GM23338 (cell line): Measurements from ENCODE around the gene MRAP. TPM values are rescaled to one million over a fixed set of nuclear protein-coding genes. Genes with fewer than 3 reads are reported as not detected.
"Not testable (repeated sequence)": the region's sequence is repeated elsewhere in the genome, so short reads cannot be mapped to it uniquely, and the experiment has no call there.

Experiments used
- ATAC-seq: fragments of 200-7000 bp; cut with Tn5 transposase; 3 replicates; pipeline ENCODE4 v1.9.1; 2020
- DNase-seq: peaks from one replicate; pipeline ENCODE4 v3.0.0-alpha.2; 2015; ENCODE audit warnings: low spot score
- H2AFZ ChIP-seq: fragments of 200-600 bp; sonication (generic); 2 replicates; pipeline ENCODE4 v1.8.0; 2016; ENCODE audit warnings: antibody characterized with exemption, mild to moderate bottlenecking, moderate library complexity
- H3F3A ChIP-seq: fragments of 200-600 bp; sonication (generic); replicated peaks from 2 replicates; pipeline ENCODE4 v1.8.0; 2017; ENCODE audit warnings: antibody characterized with exemption, mixed run types, low read depth
- H3K27ac ChIP-seq: fragments of 200-600 bp; sonication (generic); 2 replicates; pipeline ENCODE4 v1.6.1; 2016; ENCODE audit warnings: low read depth
- H3K27me3 ChIP-seq: fragments of 200-600 bp; sonication (generic); 2 replicates; pipeline ENCODE4 v1.8.0; 2016; ENCODE audit warnings: mild to moderate bottlenecking, mixed run types, moderate library complexity; ENCODE audit not compliant: insufficient read depth
- H3K36me3 ChIP-seq: fragments of 200-600 bp; sonication (generic); 2 replicates; pipeline ENCODE4 v1.8.0; 2016; ENCODE audit warnings: mild to moderate bottlenecking; ENCODE audit not compliant: insufficient read depth
- H3K4me1 ChIP-seq: fragments of 200-600 bp; sonication (generic); 2 replicates; pipeline ENCODE4 v1.8.0; 2016; ENCODE audit warnings: mild to moderate bottlenecking, moderate library complexity; ENCODE audit not compliant: insufficient read depth
- H3K4me2 ChIP-seq: fragments of 200-600 bp; sonication (generic); 2 replicates; pipeline ENCODE4 v1.7.1; 2017; ENCODE audit warnings: mixed run types
- H3K4me3 ChIP-seq: fragments of 200-600 bp; sonication (generic); 2 replicates; pipeline ENCODE4 v1.6.1; 2016; ENCODE audit warnings: mixed run types
- H3K79me2 ChIP-seq: fragments of 200-600 bp; sonication (generic); replicated peaks from 2 replicates; pipeline ENCODE4 v1.8.0; 2017; ENCODE audit warnings: mild to moderate bottlenecking; ENCODE audit not compliant: insufficient read depth
- H3K9me2 ChIP-seq: fragments of 200-600 bp; sonication (generic); 2 replicates; pipeline ENCODE4 v1.8.0; 2017; ENCODE audit not compliant: insufficient read depth
- H4K20me1 ChIP-seq: fragments of 200-600 bp; sonication (generic); replicated peaks from 2 replicates; pipeline ENCODE4 v1.8.0; 2017; ENCODE audit warnings: mild to moderate bottlenecking; ENCODE audit not compliant: insufficient read depth
- H3K27ac Mint-ChIP-seq: 2 replicates; pipeline ENCODE4 v1.8.0; 2020; ENCODE audit warnings: inconsistent platforms, mild to moderate bottlenecking, moderate library complexity, mixed read lengths
- H3K27me3 Mint-ChIP-seq: 3 replicates; pipeline ENCODE4 v1.8.0; 2022; ENCODE audit warnings: low read depth, mild to moderate bottlenecking, moderate library complexity, mixed read lengths, inconsistent platforms; ENCODE audit not compliant: insufficient read depth, poor library complexity
- H3K36me3 Mint-ChIP-seq: 3 replicates; pipeline ENCODE4 v1.8.0; 2021; ENCODE audit warnings: low read depth, mild to moderate bottlenecking, inconsistent platforms, moderate library complexity, mixed read lengths
- H3K4me1 Mint-ChIP-seq: 3 replicates; pipeline ENCODE4 v1.8.0; 2020; ENCODE audit warnings: mild to moderate bottlenecking, inconsistent platforms, mixed read lengths
- H3K4me3 Mint-ChIP-seq: 3 replicates; pipeline ENCODE4 v1.8.0; 2021; ENCODE audit warnings: moderate library complexity, mild to moderate bottlenecking, inconsistent platforms, mixed read lengths
- H3K9me3 Mint-ChIP-seq: 3 replicates; pipeline ENCODE4 v1.8.0; 2020; ENCODE audit warnings: moderate library complexity, mild to moderate bottlenecking, inconsistent platforms, mixed read lengths
- CREB1 ChIP-seq: fragments of 250-450 bp; sonication (Bioruptor Pico); IDR thresholded peaks from 2 replicates; pipeline ENCODE4 v1.5.0; 2020; ENCODE audit warnings: low read depth, mild to moderate bottlenecking, moderate library complexity
- NANOG ChIP-seq: IDR thresholded peaks from 2 replicates; pipeline ENCODE4 v1.6.1; 2016; ENCODE audit warnings: antibody characterized with exemption, borderline replicate concordance
- POLR2AphosphoS5 ChIP-seq: IDR thresholded peaks from 2 replicates; pipeline ENCODE4 v1.6.1; 2016; ENCODE audit warnings: antibody characterized with exemption, low read depth
- STAT1 ChIP-seq: IDR thresholded peaks from one replicate; pipeline ENCODE4 v1.6.1; 2016; ENCODE audit warnings: antibody characterized with exemption; ENCODE audit not compliant: unreplicated experiment
- polyA plus RNA-seq: library from polyadenylated mRNA; unstranded; fragments of >200 nt; fragmentation: Nextera tagmentation; extraction: Ambion mirVana; gene quantifications from 2 replicates; pipeline ENCODE4 v1.2.1, GENCODE V29; 2016
- total RNA-seq: library from RNA; depleted of rRNA; stranded (reverse); fragments of >200 nt; shearing (Covaris generic); gene quantifications from 2 replicates; pipeline ENCODE4 v1.2.3, GENCODE V29; 2014
- TF ChIP-seq, protein P1 (sequence below), 2 experiments: fragments of 200-600 bp in 1 of 2; sonication (generic) in 1 of 2; conservative IDR thresholded peaks; 2 replicates each; pipeline versions ENCODE4 v1.5.1 to v1.6.1; 2016 to 2017; ENCODE audit warnings: antibody characterized with exemption in 2 of 2, low read depth in 2 of 2, mild to moderate bottlenecking in 2 of 2, moderate library complexity in 1 of 2
- TF ChIP-seq, protein P2 (sequence below): IDR thresholded peaks from 2 replicates; pipeline ENCODE4 v1.6.1; 2016; ENCODE audit warnings: antibody characterized with exemption

MRAP gene
- total and polyA plus RNA-seq, 2 experiments from 2014 or later, result 0.78 TPM; not detected in 1

DNA sequence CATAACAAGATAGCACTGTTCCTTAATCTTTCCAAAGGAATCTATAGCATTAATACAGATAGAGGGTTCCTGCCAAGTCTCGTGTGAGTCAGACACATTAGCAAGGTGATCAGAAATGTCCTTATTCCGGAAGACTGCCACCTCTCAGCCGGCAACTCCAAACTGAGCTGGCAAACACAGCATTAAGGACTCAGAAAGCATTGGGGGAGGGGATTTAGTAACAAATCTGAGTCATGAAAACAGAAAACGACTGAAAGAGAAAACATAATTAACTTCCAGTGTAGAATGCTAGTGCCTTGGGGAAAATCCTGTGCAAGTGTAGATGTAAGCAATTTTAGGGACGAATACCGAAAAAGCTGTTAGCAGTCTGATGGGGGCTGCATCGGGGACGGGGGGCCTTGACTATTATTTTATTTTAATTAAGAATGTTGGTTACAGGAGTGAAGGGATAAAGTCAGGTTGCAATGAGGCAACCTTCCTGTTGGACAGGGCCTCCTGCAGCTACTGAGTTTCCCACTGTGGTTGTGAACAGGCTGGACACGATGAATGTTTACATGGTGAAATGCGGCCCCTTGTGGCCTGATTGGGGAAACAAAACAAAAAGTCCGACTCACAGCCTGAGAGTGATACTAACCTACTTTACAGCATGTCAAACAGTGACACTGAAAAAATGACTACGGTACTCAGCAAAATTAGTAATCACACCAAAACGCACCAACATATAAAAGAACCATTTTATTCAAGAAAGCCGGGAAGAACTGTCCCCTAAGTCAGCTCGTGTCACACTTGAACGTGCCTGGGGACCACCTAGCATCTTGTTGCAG lies 40.5 kb upstream of the MRAP start:
- peak; percentile 92 for ATAC-seq
- Histone ChIP-seq H3F3A (no peaks in the 10 kb centered on the region), H3K27ac (no peak overlapping the region), H3K9me2 (no peaks in the 10 kb centered on the region), H3K4me2 (no peak overlapping the region), H3K4me3 (no peak overlapping the region), H4K20me1 (no peaks in the 10 kb centered on the region), H2AFZ (no peak overlapping the region), H3K79me2 (no peaks in the 10 kb centered on the region), H3K27me3 (no peaks in the 10 kb centered on the region), H3K4me1 (peaks cover 3% of the 10 kb centered on the region; the same call in 1 of the 2 replicates), H3K36me3 (no peaks in the 10 kb centered on the region)
- no peak overlapping the region for H3K4me3 Mint-ChIP-seq
- no peaks in the 10 kb centered on the region for H3K9me3 Mint-ChIP-seq
- TF ChIP-seq, protein P1, sequence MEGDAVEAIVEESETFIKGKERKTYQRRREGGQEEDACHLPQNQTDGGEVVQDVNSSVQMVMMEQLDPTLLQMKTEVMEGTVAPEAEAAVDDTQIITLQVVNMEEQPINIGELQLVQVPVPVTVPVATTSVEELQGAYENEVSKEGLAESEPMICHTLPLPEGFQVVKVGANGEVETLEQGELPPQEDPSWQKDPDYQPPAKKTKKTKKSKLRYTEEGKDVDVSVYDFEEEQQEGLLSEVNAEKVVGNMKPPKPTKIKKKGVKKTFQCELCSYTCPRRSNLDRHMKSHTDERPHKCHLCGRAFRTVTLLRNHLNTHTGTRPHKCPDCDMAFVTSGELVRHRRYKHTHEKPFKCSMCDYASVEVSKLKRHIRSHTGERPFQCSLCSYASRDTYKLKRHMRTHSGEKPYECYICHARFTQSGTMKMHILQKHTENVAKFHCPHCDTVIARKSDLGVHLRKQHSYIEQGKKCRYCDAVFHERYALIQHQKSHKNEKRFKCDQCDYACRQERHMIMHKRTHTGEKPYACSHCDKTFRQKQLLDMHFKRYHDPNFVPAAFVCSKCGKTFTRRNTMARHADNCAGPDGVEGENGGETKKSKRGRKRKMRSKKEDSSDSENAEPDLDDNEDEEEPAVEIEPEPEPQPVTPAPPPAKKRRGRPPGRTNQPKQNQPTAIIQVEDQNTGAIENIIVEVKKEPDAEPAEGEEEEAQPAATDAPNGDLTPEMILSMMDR (conservative IDR thresholded peaks at IDR 0.05; ENCODE audit: low read depth in 2 of 2), result peak; percentile 85 to 95
- TF ChIP-seq CREB1 (CRISPR knock-in tag), result no peak
- no peaks in the 10 kb centered on the region for H3K36me3 Mint-ChIP-seq
- H3K27ac Mint-ChIP-seq, result peak overlapping the region; percentile 20; the same call in 1 of the 2 replicates
- H3K4me1 Mint-ChIP-seq, result peaks cover 6% of the 10 kb centered on the region; the same call in 2 of the 3 replicates
- H3K27me3 Mint-ChIP-seq, result peaks cover 2% of the 10 kb centered on the region
- peak; percentile 88 for DNase-seq

DNA sequence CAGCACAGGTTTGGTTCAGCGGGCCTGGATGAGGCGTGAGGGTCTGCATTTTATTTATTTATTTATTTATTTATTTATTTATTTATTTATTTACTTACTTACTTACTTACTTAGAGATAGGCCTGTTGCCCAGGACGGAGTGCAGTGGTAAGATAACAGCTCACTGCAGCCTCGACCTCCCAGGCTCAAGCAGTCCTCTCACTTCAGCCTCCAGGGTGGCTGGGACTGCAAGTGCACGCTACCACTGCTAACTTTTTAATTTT lies 39.9 kb upstream of the MRAP start:
- H3K27ac Mint-ChIP-seq, H4K20me1 ChIP-seq, H3K36me3 ChIP-seq, H3K9me2 ChIP-seq, H3K9me3 Mint-ChIP-seq, ATAC-seq, H3K4me3 Mint-ChIP-seq, H3F3A ChIP-seq, H3K4me1 ChIP-seq, H3K27ac ChIP-seq, H3K4me1 Mint-ChIP-seq, H3K36me3 Mint-ChIP-seq, H3K79me2 ChIP-seq, H3K27me3 Mint-ChIP-seq, H3K27me3 ChIP-seq, H2AFZ ChIP-seq, H3K4me3 ChIP-seq, H3K4me2 ChIP-seq, DNase-seq: not testable (repeated sequence)

DNA sequence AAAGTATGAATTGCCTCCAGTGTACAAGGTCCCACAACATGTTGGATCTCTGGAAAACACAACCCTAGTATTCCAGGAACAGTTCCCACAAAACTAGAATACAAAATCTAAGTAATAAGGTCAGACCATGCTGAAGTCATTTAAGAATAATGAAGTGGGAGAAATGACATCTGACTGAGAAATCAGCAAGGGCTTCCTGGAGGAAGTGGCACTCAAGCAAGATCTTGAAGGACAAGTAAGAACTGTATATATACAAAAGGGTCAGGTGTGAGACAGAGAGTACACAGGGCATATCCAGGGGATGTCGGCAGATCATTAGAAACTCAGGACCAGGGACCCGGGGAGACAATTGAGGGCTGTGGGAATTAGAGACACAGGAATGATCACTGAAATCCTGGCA lies 38.5 kb upstream of the MRAP start:
- Mint-ChIP-seq H3K9me3 (no peaks in the 10 kb centered on the region), H3K27ac (no peak overlapping the region), H3K4me1 (peaks cover 6% of the 10 kb centered on the region; the same call in 2 of the 3 replicates), H3K36me3 (no peaks in the 10 kb centered on the region; the same call in 2 of the 3 replicates), H3K4me3 (no peak overlapping the region), H3K27me3 (no peaks in the 10 kb centered on the region)
- Histone ChIP-seq H3K27ac (no peak overlapping the region), H3K36me3 (no peaks in the 10 kb centered on the region), H3K4me3 (no peak overlapping the region), H3F3A (no peaks in the 10 kb centered on the region), H3K4me1 (peaks cover 3% of the 10 kb centered on the region; the same call in 1 of the 2 replicates), H3K9me2 (no peaks in the 10 kb centered on the region), H3K79me2 (no peaks in the 10 kb centered on the region), H3K4me2 (no peak overlapping the region), H4K20me1 (no peaks in the 10 kb centered on the region), H3K27me3 (no peaks in the 10 kb centered on the region), H2AFZ (no peak overlapping the region)
- ATAC-seq, result no peak
- no peak for DNase-seq
- TF ChIP-seq, protein P2, sequence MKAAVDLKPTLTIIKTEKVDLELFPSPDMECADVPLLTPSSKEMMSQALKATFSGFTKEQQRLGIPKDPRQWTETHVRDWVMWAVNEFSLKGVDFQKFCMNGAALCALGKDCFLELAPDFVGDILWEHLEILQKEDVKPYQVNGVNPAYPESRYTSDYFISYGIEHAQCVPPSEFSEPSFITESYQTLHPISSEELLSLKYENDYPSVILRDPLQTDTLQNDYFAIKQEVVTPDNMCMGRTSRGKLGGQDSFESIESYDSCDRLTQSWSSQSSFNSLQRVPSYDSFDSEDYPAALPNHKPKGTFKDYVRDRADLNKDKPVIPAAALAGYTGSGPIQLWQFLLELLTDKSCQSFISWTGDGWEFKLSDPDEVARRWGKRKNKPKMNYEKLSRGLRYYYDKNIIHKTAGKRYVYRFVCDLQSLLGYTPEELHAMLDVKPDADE, result no peak
- no peak for TF ChIP-seq STAT1
- no peak for TF ChIP-seq NANOG
- TF ChIP-seq, protein P1 (conservative IDR thresholded peaks at IDR 0.05; ENCODE audit: low read depth in 2 of 2), result no peak
- no peak for TF ChIP-seq POLR2AphosphoS5
